HL-60 (cell line): ENCODE data around the gene FSD1L.

Experiments
- GABPA ChIP-seq: IDR thresholded peaks from 2 replicates; pipeline ENCODE4 v1.6.1; 2012; ENCODE audit warnings: low read depth
- POLR2AphosphoS5 ChIP-seq: IDR thresholded peaks from 2 replicates; pipeline ENCODE4 v1.6.1; 2012; ENCODE audit warnings: low read depth
- SPI1 ChIP-seq: IDR thresholded peaks from 2 replicates; pipeline ENCODE4 v1.6.1; 2012; ENCODE audit warnings: low read depth, mild to moderate bottlenecking, borderline replicate concordance
- TF ChIP-seq, protein P1 (sequence below): IDR thresholded peaks from one replicate; pipeline ENCODE4 v1.5.1; 2011; ENCODE audit warnings: low read length, control low read depth, inconsistent platforms; ENCODE audit not compliant: insufficient read depth
- TF ChIP-seq, protein P2 (sequence below): IDR thresholded peaks from 2 replicates; pipeline ENCODE4 v1.6.1; 2012; ENCODE audit warnings: low read depth; ENCODE audit not compliant: insufficient replicate concordance

DNA sequence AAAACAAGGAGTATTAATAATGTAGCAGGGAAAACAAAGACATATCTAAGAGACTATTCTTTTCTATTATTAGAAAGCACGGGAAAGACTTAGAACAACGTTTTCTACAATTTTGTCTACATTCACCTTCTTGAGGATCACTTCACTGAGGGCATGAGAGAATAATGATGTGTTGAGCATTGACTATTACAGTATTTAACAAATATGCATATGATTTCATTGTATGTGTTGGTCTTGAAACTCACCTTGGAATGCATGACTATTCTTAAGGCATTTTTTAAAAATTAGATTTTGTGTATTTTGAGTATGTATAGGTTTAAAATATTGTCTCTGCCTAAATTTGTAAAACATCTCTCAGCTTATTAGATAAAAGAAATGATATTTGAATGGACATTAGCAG lies 1.2 kb downstream of the FSD1L start:
- no peak for TF ChIP-seq GABPA
- TF ChIP-seq POLR2AphosphoS5: no peak
- TF ChIP-seq, protein P1, sequence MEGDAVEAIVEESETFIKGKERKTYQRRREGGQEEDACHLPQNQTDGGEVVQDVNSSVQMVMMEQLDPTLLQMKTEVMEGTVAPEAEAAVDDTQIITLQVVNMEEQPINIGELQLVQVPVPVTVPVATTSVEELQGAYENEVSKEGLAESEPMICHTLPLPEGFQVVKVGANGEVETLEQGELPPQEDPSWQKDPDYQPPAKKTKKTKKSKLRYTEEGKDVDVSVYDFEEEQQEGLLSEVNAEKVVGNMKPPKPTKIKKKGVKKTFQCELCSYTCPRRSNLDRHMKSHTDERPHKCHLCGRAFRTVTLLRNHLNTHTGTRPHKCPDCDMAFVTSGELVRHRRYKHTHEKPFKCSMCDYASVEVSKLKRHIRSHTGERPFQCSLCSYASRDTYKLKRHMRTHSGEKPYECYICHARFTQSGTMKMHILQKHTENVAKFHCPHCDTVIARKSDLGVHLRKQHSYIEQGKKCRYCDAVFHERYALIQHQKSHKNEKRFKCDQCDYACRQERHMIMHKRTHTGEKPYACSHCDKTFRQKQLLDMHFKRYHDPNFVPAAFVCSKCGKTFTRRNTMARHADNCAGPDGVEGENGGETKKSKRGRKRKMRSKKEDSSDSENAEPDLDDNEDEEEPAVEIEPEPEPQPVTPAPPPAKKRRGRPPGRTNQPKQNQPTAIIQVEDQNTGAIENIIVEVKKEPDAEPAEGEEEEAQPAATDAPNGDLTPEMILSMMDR: no peak
- TF ChIP-seq, protein P2, sequence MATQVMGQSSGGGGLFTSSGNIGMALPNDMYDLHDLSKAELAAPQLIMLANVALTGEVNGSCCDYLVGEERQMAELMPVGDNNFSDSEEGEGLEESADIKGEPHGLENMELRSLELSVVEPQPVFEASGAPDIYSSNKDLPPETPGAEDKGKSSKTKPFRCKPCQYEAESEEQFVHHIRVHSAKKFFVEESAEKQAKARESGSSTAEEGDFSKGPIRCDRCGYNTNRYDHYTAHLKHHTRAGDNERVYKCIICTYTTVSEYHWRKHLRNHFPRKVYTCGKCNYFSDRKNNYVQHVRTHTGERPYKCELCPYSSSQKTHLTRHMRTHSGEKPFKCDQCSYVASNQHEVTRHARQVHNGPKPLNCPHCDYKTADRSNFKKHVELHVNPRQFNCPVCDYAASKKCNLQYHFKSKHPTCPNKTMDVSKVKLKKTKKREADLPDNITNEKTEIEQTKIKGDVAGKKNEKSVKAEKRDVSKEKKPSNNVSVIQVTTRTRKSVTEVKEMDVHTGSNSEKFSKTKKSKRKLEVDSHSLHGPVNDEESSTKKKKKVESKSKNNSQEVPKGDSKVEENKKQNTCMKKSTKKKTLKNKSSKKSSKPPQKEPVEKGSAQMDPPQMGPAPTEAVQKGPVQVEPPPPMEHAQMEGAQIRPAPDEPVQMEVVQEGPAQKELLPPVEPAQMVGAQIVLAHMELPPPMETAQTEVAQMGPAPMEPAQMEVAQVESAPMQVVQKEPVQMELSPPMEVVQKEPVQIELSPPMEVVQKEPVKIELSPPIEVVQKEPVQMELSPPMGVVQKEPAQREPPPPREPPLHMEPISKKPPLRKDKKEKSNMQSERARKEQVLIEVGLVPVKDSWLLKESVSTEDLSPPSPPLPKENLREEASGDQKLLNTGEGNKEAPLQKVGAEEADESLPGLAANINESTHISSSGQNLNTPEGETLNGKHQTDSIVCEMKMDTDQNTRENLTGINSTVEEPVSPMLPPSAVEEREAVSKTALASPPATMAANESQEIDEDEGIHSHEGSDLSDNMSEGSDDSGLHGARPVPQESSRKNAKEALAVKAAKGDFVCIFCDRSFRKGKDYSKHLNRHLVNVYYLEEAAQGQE: no peak
- no peak for TF ChIP-seq SPI1
